Stimulated activated naive CD8-positive, alpha-beta T cell treated with anti-CD3 and anti-CD28 coated beads, Interleukin-15, Interleukin-2, amounts not matched to agents 100 ng/mL and 50 ng/mL, for 24 hours (primary cell): ENCODE measurements around the gene AGPAT4.
"Not testable (repeated sequence)": the region's sequence is repeated elsewhere in the genome, so short reads cannot be mapped to it uniquely, and the experiment has no call there.

ENCODE experiments used
- H3K27ac Mint-ChIP-seq: one replicate; pipeline ENCODE4 v1.8.0; 2021; ENCODE audit warnings: mild to moderate bottlenecking, mixed read lengths
- H3K27me3 Mint-ChIP-seq: one replicate; pipeline ENCODE4 v1.8.0; 2021; ENCODE audit warnings: mixed read lengths
- H3K36me3 Mint-ChIP-seq: one replicate; pipeline ENCODE4 v1.8.0; 2021; ENCODE audit warnings: low read depth, mixed read lengths
- H3K4me1 Mint-ChIP-seq: one replicate; pipeline ENCODE4 v1.8.0; 2021; ENCODE audit warnings: low read depth, mixed read lengths
- H3K4me3 Mint-ChIP-seq: one replicate; pipeline ENCODE4 v1.8.0; 2021; ENCODE audit warnings: mild to moderate bottlenecking, mixed read lengths
- H3K9me3 Mint-ChIP-seq: one replicate; pipeline ENCODE4 v1.8.0; 2021; ENCODE audit warnings: mixed read lengths

AGPAT4 gene

DNA sequence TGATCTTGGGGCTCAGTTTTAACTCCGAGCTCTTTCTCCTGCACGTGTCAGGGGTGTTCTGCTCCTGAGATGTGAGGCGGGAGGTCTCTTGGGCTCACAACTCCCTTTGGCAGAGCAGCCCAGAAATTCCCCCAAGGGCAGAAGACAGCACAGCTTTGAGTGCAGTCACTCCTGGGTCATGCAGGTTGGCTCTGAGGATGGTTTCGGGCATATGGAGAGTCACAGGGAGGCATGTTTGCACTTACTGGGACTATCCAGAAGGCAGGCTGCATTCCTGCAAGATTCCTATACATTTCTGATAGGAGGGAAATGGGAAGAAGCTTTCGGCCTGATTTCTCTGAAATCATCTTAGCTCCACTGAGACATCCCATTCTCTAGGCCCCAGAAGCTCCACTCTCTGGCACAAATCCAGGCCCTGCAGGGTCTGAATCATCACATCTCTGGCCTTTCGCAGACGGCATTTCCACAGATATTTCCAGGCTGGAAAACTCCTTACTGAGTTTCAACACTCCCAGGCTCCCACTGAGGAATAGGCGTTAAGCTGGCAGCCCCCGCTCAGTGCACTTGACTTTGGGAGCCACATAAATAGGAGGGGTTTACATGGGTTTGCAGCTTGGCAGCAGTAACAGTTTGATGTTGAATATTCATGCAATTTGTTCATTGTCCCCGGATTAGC lies 39.7 kb downstream of the AGPAT4 start:
- H3K27me3 Mint-ChIP-seq = no peaks in the 10 kb centered on the region
- H3K9me3 Mint-ChIP-seq = no peaks in the 10 kb centered on the region
- H3K4me3 Mint-ChIP-seq = no peak overlapping the region
- H3K27ac Mint-ChIP-seq = no peak overlapping the region
- H3K36me3 Mint-ChIP-seq = peaks cover 19% of the 10 kb centered on the region
- peaks cover 18% of the 10 kb centered on the region for H3K4me1 Mint-ChIP-seq

- no peaks in the 10 kb centered on the region for H3K27me3 Mint-ChIP-seq
- H3K27ac Mint-ChIP-seq = no peak overlapping the region
- peaks cover 14% of the 10 kb centered on the region for H3K36me3 Mint-ChIP-seq
- H3K4me1 Mint-ChIP-seq = peaks cover 17% of the 10 kb centered on the region
- no peak overlapping the region for H3K4me3 Mint-ChIP-seq
- no peaks in the 10 kb centered on the region for H3K9me3 Mint-ChIP-seq
Measured at GRCh38 chr6:161232467-161232866, 41.4 kb downstream of the AGPAT4 start.

GRCh38 chr6:161232010-161232409 lies 41.9 kb downstream of the AGPAT4 start:
- Mint-ChIP-seq H3K9me3 (no peaks in the 10 kb centered on the region), H3K36me3 (peaks cover 14% of the 10 kb centered on the region), H3K27ac (no peak overlapping the region), H3K4me1 (peaks cover 19% of the 10 kb centered on the region), H3K27me3 (no peaks in the 10 kb centered on the region), H3K4me3 (no peak overlapping the region)

- Mint-ChIP-seq H3K36me3 (peaks cover 14% of the 10 kb centered on the region), H3K27me3 (no peaks in the 10 kb centered on the region), H3K4me3 (no peak overlapping the region), H3K4me1 (peaks cover 23% of the 10 kb centered on the region), H3K9me3 (no peaks in the 10 kb centered on the region), H3K27ac (no peak overlapping the region)
Measured at GRCh38 chr6:161230339-161230738, 43.5 kb downstream of the AGPAT4 start.

- Mint-ChIP-seq H3K4me1 (peaks cover 24% of the 10 kb centered on the region), H3K27ac (no peak overlapping the region), H3K9me3 (peaks cover 4% of the 10 kb centered on the region), H3K4me3 (no peak overlapping the region), H3K27me3 (no peaks in the 10 kb centered on the region), H3K36me3 (peaks cover 20% of the 10 kb centered on the region)
Measured at GRCh38 chr6:161228921-161229591, 44.8 kb downstream of the AGPAT4 start.

DNA sequence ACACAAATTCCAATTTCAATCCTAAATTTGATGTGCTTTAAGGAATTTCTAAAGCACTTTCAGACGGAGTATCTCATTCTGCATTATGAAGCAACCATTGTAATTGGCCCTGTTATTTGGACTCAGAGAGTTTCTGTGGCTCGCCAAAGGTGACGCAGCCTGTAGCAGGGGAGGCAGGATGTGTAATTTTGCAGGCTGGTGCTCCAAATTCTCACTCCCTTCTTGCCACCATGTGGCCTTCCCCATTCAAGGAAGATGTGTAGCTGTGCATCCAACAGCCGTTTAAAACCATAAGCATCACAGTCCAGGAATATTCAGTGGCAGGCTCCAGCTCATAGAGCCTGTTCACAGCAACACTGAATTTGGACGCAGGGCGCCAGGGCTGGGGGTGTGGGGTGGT lies 45.8 kb downstream of the AGPAT4 start:
- Mint-ChIP-seq H3K4me3 (no peak overlapping the region), H3K27me3 (no peaks in the 10 kb centered on the region), H3K9me3 (peaks cover 4% of the 10 kb centered on the region), H3K27ac (no peak overlapping the region), H3K36me3 (peaks cover 25% of the 10 kb centered on the region), H3K4me1 (peaks cover 29% of the 10 kb centered on the region)

DNA sequence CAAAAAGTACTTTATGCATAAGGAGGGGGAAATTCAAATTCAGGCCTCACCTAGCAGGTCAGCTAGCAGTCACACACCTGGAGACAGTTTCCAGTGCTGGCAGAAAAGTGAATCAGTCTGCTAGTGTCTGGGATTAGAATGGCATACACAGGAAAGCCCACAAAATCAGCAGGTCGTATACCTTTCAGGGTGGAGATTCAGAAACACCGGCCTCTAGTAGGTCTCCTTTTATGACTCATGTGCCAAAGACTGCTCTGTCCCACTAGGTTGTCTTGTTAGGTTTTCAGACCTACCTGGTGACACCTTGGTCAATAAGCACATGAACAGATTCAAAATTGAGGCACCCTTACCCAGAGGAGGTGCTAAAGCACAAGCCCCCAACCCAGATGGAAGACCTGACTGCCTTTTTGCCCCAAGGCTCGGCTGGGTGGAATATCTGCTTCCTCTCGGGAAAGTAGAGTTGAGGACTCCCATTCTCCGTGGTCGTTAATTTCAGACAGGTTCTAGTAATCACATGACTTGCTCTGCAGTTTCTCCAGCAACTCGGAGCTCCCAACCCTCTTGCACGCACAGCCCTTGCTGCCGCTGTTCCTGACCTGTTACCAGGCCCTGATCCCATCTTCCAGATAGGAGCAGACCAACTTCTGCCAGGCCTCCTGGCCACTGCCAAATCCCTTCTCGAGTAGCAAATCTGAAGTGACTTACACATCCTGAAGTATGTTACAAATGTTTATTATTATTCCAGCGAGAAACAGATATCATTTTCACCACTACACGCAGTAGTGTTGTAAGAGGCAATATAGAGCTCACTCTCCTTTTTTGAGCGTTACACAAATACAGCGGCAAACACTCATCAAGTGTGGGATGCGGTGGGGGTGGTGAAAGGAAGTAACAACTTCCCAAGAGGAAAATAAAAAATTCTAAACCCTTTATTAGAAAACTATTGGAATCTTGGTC lies 46.6 kb downstream of the AGPAT4 start:
- H3K4me1 Mint-ChIP-seq = peaks cover 29% of the 10 kb centered on the region
- peaks cover 4% of the 10 kb centered on the region for H3K9me3 Mint-ChIP-seq
- H3K27ac Mint-ChIP-seq = peak overlapping the region; percentile 46
- H3K4me3 Mint-ChIP-seq = no peak overlapping the region
- H3K36me3 Mint-ChIP-seq = peaks cover 25% of the 10 kb centered on the region
- H3K27me3 Mint-ChIP-seq = no peaks in the 10 kb centered on the region

GRCh38 chr6:161226009-161226964 lies 47.6 kb downstream of the AGPAT4 start:
- Mint-ChIP-seq H3K4me3 (peak overlapping the region; percentile 17), H3K27ac (peak overlapping the region; percentile 66), H3K4me1 (peaks cover 29% of the 10 kb centered on the region), H3K27me3 (no peaks in the 10 kb centered on the region), H3K9me3 (peaks cover 4% of the 10 kb centered on the region), H3K36me3 (peaks cover 18% of the 10 kb centered on the region)

DNA sequence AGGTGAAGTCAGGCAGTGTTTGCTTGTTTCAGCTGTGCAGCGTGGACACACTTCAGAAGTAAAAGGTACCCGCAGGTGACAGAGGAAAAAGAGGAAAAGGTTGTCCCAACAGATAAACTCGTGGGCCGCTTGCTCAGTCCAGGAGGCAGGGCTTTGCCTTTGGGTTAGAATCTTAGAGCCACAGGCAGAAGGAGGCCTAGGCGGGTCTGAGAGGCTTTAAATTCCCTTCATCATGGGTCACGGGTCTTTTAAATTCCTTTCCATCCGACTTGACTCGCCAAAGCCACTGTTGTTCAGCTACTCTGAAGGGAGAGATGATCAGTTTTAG lies 48.2 kb downstream of the AGPAT4 start:
- H3K27me3 Mint-ChIP-seq = no peaks in the 10 kb centered on the region
- peaks cover 29% of the 10 kb centered on the region for H3K4me1 Mint-ChIP-seq
- peaks cover 15% of the 10 kb centered on the region for H3K36me3 Mint-ChIP-seq
- H3K27ac Mint-ChIP-seq = no peak overlapping the region
- peaks cover 4% of the 10 kb centered on the region for H3K9me3 Mint-ChIP-seq
- no peak overlapping the region for H3K4me3 Mint-ChIP-seq

DNA sequence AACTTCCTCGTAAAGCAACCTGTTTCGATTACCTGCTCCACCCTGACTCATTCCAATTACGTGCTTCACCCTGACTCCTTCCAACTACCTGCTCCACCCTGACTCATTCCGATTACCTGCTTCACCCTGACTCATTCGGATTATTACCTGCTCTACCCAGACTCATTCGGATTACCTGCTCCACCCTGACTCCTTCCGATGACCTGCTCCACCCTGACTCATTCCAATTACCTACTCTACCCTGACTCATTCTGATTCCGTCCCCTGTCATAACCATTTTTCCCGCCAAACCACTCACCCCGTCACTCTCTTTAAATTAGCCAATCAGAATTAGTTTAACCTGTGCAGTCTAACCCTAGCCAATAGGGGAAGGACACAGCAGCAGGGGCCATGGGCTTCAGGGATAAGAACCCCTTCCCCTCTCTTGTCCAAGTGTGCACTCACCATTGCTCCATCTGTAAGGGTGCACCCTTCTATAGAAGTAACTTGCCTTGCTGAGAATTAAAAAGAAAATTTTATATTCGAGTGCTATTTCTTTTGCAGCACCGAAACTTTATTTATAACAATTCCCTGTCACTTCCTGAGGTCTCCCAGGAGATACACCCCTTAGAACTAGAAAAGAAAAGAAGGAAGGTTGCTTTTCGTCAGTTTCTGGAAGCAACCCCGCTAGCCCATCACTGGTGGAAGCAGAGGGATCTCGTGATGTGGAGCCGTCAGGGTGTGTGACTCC lies 48.7 kb downstream of the AGPAT4 start:
- not testable (repeated sequence) for H3K27me3 Mint-ChIP-seq, H3K4me3 Mint-ChIP-seq, H3K27ac Mint-ChIP-seq, H3K9me3 Mint-ChIP-seq
- H3K36me3 Mint-ChIP-seq = peaks cover 14% of the 10 kb centered on the region
- peaks cover 29% of the 10 kb centered on the region for H3K4me1 Mint-ChIP-seq

DNA sequence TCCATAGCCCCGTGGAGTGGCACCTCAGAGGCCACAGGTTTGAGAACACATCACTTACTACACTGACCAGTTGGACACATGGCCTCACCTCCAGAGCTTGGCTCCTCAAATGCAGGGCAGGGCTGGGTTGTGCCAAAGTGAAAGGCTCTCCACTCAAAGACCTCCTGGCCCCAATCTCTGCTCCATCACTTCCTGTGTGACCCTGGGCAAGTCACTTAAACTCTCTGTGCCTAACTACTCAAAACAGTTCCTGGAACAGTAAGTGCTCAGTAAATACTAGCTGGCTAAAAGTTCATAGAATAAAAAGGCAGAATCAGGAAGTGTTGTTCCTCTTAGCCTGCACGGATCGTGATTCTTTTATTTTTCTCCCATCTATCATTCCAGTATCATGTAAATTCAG lies 50.2 kb downstream of the AGPAT4 start:
- no peaks in the 10 kb centered on the region for H3K27me3 Mint-ChIP-seq
- peaks cover 4% of the 10 kb centered on the region for H3K9me3 Mint-ChIP-seq
- peaks cover 24% of the 10 kb centered on the region for H3K4me1 Mint-ChIP-seq
- H3K27ac Mint-ChIP-seq = no peak overlapping the region
- H3K4me3 Mint-ChIP-seq = no peak overlapping the region
- H3K36me3 Mint-ChIP-seq = peaks cover 15% of the 10 kb centered on the region

- Mint-ChIP-seq H3K4me1 (peaks cover 24% of the 10 kb centered on the region), H3K4me3 (no peak overlapping the region), H3K36me3 (peaks cover 20% of the 10 kb centered on the region), H3K27me3 (no peaks in the 10 kb centered on the region), H3K27ac (no peak overlapping the region), H3K9me3 (peaks cover 4% of the 10 kb centered on the region)
Measured at GRCh38 chr6:161222706-161223234, 51.1 kb downstream of the AGPAT4 start.

DNA sequence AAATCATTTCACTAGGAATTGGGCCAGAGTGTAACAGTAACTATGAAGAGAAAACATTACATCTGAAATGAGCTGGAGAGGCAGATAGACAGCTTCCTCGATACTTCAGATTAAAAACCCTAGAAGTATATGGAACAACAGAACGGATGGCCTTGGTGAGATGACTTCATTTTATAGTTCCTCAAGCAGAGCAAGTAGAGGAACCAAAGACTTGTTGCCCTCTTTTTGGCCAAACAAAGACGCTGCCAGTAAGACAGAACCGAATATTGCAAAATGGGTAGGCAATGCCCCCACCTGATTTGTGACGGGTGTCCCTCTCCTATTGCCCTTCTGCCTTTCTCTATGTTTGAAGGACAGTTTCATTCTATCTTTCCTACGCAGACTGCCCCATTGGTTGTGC lies 53.5 kb downstream of the AGPAT4 start:
- Mint-ChIP-seq H3K4me1 (peaks cover 7% of the 10 kb centered on the region), H3K27me3 (no peaks in the 10 kb centered on the region), H3K36me3 (peaks cover 34% of the 10 kb centered on the region), H3K9me3 (peaks cover 11% of the 10 kb centered on the region), H3K4me3 (no peak overlapping the region), H3K27ac (no peak overlapping the region)
